RWPE2 (cell line): ENCODE measurements around the gene LRRC59.

ENCODE experiments used
- ATAC-seq: fragments of 200-7000 bp; cut with Tn5 transposase; 3 replicates; pipeline ENCODE4 v1.9.1; 2021; ENCODE audit warnings: low read depth
- DNase-seq: peaks from one replicate; pipeline ENCODE4 v3.0.0-alpha.2; 2020; ENCODE audit warnings: low spot score
- H3K27ac ChIP-seq: fragments of 450-650 bp; 2 replicates; pipeline ENCODE4 v1.5.1; 2017; ENCODE audit warnings: mild to moderate bottlenecking; ENCODE audit not compliant: poor library complexity, severe bottlenecking
- H3K27me3 ChIP-seq: fragments of 250-450 bp; sonication (Bioruptor Pico); 2 replicates; pipeline ENCODE4 v1.5.1; 2021; ENCODE audit warnings: mild to moderate bottlenecking, moderate library complexity; ENCODE audit not compliant: insufficient read depth, poor library complexity, severe bottlenecking
- H3K36me3 ChIP-seq: fragments of 250-450 bp; sonication (Bioruptor Pico); 2 replicates; pipeline ENCODE4 v1.5.1; 2020; ENCODE audit warnings: low read depth, mild to moderate bottlenecking, moderate library complexity
- H3K4me1 ChIP-seq: fragments of 250-450 bp; sonication (Bioruptor Pico); 2 replicates; pipeline ENCODE4 v1.5.1; 2021; ENCODE audit warnings: mild to moderate bottlenecking, moderate library complexity; ENCODE audit not compliant: insufficient read depth, poor library complexity, severe bottlenecking
- H3K4me3 ChIP-seq: fragments of 250-450 bp; sonication (Bioruptor Pico); 2 replicates; pipeline ENCODE4 v1.5.1; 2021; ENCODE audit warnings: mild to moderate bottlenecking, moderate library complexity; ENCODE audit not compliant: severe bottlenecking
- H3K9me3 ChIP-seq: fragments of 250-450 bp; sonication (Bioruptor Pico); 2 replicates; pipeline ENCODE4 v1.5.1; 2021; ENCODE audit warnings: mild to moderate bottlenecking, moderate library complexity; ENCODE audit not compliant: severe bottlenecking
- TF ChIP-seq, protein P1 (sequence below): fragments of 450-650 bp; IDR thresholded peaks from one replicate; pipeline ENCODE4 v1.5.1; 2017; ENCODE audit warnings: mild to moderate bottlenecking, moderate library complexity; ENCODE audit not compliant: poor library complexity, severe bottlenecking

The LRRC59 gene

GRCh38 chr17:50352072-50352692, 45.1 kb downstream of the LRRC59 start:
- ATAC-seq (no peak), DNase-seq (no peak)
- peaks cover 59% of the 10 kb centered on the region for H3K36me3 ChIP-seq
- no peak overlapping the region for H3K27ac ChIP-seq
- no peak overlapping the region for H3K4me3 ChIP-seq
- TF ChIP-seq, protein P1, sequence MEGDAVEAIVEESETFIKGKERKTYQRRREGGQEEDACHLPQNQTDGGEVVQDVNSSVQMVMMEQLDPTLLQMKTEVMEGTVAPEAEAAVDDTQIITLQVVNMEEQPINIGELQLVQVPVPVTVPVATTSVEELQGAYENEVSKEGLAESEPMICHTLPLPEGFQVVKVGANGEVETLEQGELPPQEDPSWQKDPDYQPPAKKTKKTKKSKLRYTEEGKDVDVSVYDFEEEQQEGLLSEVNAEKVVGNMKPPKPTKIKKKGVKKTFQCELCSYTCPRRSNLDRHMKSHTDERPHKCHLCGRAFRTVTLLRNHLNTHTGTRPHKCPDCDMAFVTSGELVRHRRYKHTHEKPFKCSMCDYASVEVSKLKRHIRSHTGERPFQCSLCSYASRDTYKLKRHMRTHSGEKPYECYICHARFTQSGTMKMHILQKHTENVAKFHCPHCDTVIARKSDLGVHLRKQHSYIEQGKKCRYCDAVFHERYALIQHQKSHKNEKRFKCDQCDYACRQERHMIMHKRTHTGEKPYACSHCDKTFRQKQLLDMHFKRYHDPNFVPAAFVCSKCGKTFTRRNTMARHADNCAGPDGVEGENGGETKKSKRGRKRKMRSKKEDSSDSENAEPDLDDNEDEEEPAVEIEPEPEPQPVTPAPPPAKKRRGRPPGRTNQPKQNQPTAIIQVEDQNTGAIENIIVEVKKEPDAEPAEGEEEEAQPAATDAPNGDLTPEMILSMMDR = no peak
- H3K27me3 ChIP-seq = no peaks in the 10 kb centered on the region
- H3K4me1 ChIP-seq = peaks cover 20% of the 10 kb centered on the region
- no peaks in the 10 kb centered on the region for H3K9me3 ChIP-seq

DNA sequence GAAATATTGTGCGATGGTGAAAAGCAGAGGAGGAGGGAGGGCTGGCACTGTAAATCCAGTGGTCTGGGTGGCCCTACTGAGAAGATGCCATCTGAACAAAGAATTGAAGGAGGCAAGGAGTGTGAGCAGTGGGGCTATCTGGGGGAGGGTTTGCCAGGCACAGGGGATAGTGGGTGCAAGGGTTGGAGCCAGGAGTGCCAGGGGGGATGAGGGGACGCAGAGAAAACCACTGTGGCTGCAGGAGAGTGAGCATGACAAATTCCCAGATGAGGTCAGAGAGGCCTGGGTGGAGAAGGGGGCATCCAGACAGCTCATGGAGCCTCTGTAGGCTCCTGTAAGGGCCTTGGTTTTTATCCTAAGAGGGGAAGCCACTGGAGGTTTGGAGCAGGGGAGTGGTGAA, 46.6 kb downstream of the LRRC59 start:
- no peak for ATAC-seq
- Histone ChIP-seq H3K27me3 (no peaks in the 10 kb centered on the region), H3K4me3 (no peak overlapping the region), H3K9me3 (no peaks in the 10 kb centered on the region), H3K36me3 (peaks cover 44% of the 10 kb centered on the region), H3K27ac (no peak overlapping the region), H3K4me1 (peaks cover 21% of the 10 kb centered on the region)
- peak; percentile 16 for DNase-seq
- TF ChIP-seq, protein P1 = no peak

GRCh38 chr17:50349243-50349600, 48.1 kb downstream of the LRRC59 start:
- no peaks in the 10 kb centered on the region for H3K27me3 ChIP-seq
- DNase-seq = peak; percentile 35
- H3K9me3 ChIP-seq = no peaks in the 10 kb centered on the region
- ATAC-seq = no peak
- H3K4me3 ChIP-seq = no peak overlapping the region
- H3K27ac ChIP-seq = peak overlapping the region; percentile 27
- TF ChIP-seq, protein P1 = no peak
- peaks cover 21% of the 10 kb centered on the region for H3K4me1 ChIP-seq
- H3K36me3 ChIP-seq = peaks cover 29% of the 10 kb centered on the region

GRCh38 chr17:50348522-50349242, 48.6 kb downstream of the LRRC59 start:
- ATAC-seq (peak; percentile 52), DNase-seq (peak; percentile 45)
- Histone ChIP-seq H3K9me3 (no peaks in the 10 kb centered on the region), H3K4me3 (no peak overlapping the region), H3K27me3 (no peaks in the 10 kb centered on the region), H3K27ac (peak overlapping the region; percentile 27), H3K36me3 (peaks cover 24% of the 10 kb centered on the region), H3K4me1 (peaks cover 21% of the 10 kb centered on the region)
- TF ChIP-seq, protein P1 = no peak

- no peak for DNase-seq
- Histone ChIP-seq H3K27me3 (no peaks in the 10 kb centered on the region), H3K4me1 (peaks cover 21% of the 10 kb centered on the region), H3K27ac (peak overlapping the region; percentile 27), H3K4me3 (no peak overlapping the region), H3K9me3 (no peaks in the 10 kb centered on the region), H3K36me3 (peaks cover 16% of the 10 kb centered on the region)
- TF ChIP-seq, protein P1 = no peak
- no peak for ATAC-seq
Measured at GRCh38 chr17:50347894-50348291, 49.4 kb downstream of the LRRC59 start.
